ENCODE measurements around the gene MYL6.

DNA sequence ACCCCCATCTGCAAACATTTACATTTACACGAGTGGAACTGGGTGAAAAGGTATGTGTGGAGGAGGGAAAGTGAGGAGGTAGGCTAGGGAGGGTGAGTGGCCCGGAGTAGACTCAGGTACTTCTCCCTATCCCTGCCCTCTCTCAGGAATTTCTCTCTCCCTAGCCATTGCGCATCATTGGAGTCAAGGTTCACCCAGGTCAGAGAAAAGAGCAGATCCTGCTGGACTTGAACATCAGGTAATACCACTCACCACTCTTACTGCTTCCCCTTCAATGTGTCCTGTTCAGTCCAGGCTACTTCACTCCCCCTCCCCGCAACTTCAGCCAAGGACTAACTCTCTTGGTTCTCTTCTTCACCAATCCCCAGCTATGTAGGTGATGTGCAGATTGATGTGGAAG is 27.3 kb upstream of the MYL6 start:
- TF ChIP-seq, protein P1, sequence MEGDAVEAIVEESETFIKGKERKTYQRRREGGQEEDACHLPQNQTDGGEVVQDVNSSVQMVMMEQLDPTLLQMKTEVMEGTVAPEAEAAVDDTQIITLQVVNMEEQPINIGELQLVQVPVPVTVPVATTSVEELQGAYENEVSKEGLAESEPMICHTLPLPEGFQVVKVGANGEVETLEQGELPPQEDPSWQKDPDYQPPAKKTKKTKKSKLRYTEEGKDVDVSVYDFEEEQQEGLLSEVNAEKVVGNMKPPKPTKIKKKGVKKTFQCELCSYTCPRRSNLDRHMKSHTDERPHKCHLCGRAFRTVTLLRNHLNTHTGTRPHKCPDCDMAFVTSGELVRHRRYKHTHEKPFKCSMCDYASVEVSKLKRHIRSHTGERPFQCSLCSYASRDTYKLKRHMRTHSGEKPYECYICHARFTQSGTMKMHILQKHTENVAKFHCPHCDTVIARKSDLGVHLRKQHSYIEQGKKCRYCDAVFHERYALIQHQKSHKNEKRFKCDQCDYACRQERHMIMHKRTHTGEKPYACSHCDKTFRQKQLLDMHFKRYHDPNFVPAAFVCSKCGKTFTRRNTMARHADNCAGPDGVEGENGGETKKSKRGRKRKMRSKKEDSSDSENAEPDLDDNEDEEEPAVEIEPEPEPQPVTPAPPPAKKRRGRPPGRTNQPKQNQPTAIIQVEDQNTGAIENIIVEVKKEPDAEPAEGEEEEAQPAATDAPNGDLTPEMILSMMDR (IDR thresholded peaks at IDR 0.05): no peak
- TF ChIP-seq POLR2A (IDR thresholded peaks at IDR 0.05): no peak

All from right lobe of liver (tissue), 4 donors.